Left colon (tissue), 2 donors: Measurements from ENCODE around the gene GPR156. TPM values are rescaled to one million over a fixed set of nuclear protein-coding genes. Genes with fewer than 3 reads are reported as not detected.
"Not testable (repeated sequence)": the region's sequence is repeated elsewhere in the genome, so short reads cannot be mapped to it uniquely, and the experiment has no call there.

ENCODE experiments used
- ATAC-seq: fragments of 200-7000 bp; cut with Tn5 transposase; one replicate; pipeline ENCODE4 v1.9.1; 2020; ENCODE audit warnings: mild to moderate bottlenecking, moderate library complexity
- DNase-seq, 2 donors: peaks; one replicate each; pipeline ENCODE4 v3.0.0-alpha.2; 2020
- intact Hi-C, 2 donors: fragments of 100-400 bp; cut with DNase I in 1 of 2; cut with micrococcal nuclease in 1 of 2; formaldehyde crosslinking; loops; one replicate each; pipeline versions ENCODE4 v1.11.2 to v1.14.0; 2022; cut with DNase I, micrococcal nuclease
- long read RNA-seq: library from polyadenylated mRNA; unstranded; transcript quantifications from one replicate; pipeline ENCODE4 v2.0.0, GENCODE V29; 2021
- total RNA-seq, 2 donors: library from RNA; stranded (reverse); fragmentation: NEBNext Ultra II Directional; extraction: Animal tissue kit (Norgen Biotek cat#: 25700); gene quantifications; one replicate each; pipeline ENCODE4 v1.2.1, GENCODE V29; 2021
- donor health status: DM: no; HTN: no; CAD: no.
- donor health status: DM: yes; HTN: yes; CAD: no.

GPR156 gene
- total RNA-seq, result under 1 TPM in 1 of 2 donors, not detected in 1; 0.22 TPM
- long read RNA-seq, result 0 reads

- intact Hi-C loops, result no loop called here
- DNase-seq, result no peak
These were observed at the start of gene GPR156 for GRCh38 chr3:120284747-120285507. GPR156 (minus strand) TSS chr3:120285222; CDS start chr3:120244098, 41,124 bp downstream.

DNA sequence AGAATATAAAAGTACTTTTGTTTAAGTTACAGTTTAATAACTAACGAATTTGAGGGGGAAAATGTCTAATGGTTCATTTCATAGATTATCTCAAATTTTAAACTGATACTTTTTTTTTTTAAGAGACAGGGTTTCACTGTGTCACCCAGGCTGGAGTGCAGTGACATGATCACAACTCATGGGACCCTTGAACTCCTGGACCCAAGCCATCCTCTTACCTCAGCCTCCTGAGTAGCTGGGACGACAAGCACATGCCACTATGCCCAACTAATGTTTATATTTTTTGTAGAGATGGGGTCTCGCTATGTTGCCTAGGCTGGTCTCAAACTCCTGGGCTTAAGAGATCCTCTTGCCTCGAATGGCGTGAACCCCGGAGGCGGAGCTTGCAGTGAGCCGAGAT is 47.6 kb upstream of the GPR156 start:
- no peak for ATAC-seq
- no peak for DNase-seq
- intact Hi-C loops, result no loop called here

More at GRCh38 chr3:120284747-120285507, at the start of gene GPR156:
- peak; percentile 45 for ATAC-seq

DNA sequence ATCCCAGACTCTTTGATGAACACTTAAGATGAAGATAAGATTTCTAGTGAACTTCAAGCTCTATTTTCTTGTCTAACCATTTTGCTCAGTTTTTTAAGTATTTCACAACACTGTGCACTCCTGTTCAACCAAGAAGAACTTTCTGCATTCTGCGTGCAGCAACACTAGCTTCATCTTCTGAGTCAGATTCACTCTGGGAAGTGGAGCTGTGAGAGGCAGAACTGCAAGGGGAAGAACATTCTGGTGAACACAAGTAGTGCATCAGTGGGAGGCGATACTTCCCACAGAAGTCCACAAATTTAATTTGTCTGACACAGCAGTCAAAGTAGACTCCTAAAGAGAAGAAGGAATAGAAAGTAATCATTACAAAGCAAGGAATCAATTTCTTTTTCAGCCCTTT is 46.1 kb upstream of the GPR156 start:
- no peak for ATAC-seq
- intact Hi-C loops, result no loop called here
- DNase-seq, result no peak

DNA sequence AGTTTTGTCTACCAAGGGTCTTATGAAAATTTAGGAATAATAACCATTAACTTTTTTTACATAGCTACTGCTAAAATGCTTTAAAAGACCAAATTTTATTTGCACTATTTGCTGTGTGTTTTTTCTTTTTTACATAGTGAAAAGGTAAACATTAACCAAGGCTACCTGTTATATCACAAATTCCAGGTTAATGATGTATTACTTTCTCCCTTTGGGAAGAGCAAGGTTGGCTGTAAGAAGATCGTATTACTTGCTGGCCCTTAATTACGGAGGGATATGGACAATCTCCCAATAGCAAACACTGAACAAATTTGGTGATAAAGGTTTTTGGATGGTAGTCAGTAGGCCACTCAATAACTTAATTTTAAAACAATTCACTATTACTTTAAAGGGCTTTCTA is 41.8 kb upstream of the GPR156 start:
- DNase-seq (no peak), ATAC-seq (no peak)
- intact Hi-C loops, result no loop called here

GRCh38 chr3:120324190-120324589 is 39.2 kb upstream of the GPR156 start:
- intact Hi-C loops, result no loop called here
- ATAC-seq, result no peak
- no peak for DNase-seq

- DNase-seq, ATAC-seq: not testable (repeated sequence)
These were observed 38.7 kb upstream of the GPR156 start for GRCh38 chr3:120323761-120324160.

DNA sequence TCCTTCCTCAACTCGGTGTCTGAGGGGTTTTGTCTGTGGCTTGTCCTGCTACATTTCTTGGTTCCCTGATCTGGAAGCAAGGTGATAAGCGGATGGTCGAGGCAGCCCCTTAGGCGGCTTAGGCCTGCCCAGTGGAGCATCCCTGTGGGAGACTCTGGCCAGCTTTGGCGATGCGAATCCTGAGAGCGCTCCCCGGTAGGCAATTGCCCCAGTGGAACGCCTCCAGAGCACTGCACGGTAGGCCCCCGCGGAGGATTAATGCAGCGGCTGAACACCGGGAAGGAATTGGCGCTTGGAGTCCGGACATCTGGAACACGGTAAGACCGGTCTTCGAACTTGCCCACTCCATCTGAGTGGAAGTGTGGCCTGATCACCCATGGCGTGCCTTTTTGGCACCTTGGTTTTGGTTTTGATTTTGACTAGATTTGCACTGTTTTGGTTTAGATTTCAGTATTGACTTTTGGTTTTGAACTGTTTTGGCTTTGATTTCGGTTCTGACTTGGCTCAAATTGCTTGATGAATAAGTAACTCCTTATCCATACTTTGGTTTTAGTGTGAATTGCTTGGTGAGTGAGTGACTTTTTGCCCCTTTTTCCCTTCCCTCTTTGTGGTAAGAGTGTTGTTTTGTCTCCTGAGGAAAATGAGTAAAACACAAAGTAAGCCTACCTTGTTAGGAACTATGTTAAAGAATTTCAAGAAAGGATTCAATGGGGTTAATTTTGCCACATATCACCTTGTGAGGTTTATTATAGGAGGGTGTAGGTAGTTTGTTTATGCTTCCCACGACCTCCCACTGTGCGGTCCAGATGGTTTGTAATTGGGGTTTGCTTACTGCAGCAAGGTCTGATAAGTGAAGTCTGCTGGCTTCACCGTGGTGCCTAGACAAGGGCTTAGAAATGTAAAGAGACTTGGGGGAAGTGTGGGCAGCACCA is 27.1 kb upstream of the GPR156 start:
- ATAC-seq (no peak), DNase-seq (no peak)
- intact Hi-C loops, result no loop called here

More at GRCh38 chr3:120323761-120324160, 38.7 kb upstream of the GPR156 start:
- intact Hi-C loops, result not testable (repeated sequence)

DNA sequence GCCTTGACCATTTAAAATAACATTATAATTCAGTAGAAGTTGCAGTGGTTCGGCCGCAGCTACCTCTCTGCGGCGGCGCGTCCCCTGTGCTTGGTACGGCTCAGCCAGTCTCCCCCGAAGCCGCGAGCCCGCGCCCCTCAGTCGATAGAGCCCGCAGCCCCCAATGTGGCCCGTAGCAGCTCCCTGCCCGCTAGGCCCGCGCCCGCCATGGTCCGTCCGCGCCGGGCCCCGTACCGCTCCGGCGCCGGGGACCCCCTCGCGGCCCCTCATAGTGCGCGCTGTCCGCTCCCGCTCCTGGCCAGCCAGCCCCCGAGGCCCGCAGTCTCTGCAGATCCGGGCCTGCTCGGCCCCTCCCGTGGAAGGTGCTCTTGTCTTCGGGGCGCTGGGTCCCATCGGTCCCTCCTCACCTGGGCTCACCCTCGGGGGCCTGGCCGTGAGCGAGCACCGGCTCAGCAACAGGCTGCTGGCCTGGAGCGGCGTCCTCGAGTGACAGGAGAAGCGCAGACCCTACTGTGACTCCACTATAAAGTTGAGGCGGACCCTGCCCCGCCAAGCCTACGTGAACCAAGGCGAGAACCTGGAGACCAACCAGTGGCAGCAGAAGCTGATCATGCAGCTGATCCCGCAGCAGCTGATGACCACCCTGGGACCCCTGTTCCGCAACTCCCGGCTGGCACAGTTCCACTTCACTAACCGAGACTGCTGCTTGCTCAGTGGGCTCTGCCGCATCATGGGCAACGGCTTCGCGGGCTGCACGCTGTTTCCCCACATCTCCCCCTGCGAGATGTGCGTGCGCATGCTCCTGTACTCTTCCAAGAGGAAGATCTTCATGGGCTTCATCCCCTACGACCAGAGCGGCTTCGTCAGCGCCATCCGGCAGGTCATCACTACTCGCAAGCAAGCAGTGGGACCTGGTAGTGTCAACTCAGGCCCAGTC is 21.8 kb upstream of the GPR156 start:
- ATAC-seq (no peak), DNase-seq (no peak)
- intact Hi-C loops, result no loop called here

DNA sequence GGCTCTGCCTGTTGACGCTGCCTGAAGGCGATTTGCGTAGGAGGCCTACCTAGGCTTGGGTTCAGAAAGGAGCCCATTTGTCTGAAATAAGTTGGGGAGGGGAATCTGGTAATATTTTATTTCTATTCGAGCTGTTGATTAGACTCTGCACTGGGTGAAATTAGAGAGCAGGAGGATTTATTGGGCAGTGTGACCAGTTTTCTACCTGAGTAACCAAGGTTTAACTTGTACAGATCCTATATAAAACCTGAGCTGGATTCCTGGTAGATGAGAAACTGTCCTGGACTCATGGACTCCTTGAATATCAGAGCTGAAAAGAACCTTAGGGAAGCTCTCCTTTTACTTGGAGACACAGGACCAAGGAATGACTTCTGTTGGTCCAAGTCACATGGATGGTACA is 19.6 kb upstream of the GPR156 start:
- no peak for ATAC-seq
- intact Hi-C loops, result no loop called here
- no peak for DNase-seq

DNA sequence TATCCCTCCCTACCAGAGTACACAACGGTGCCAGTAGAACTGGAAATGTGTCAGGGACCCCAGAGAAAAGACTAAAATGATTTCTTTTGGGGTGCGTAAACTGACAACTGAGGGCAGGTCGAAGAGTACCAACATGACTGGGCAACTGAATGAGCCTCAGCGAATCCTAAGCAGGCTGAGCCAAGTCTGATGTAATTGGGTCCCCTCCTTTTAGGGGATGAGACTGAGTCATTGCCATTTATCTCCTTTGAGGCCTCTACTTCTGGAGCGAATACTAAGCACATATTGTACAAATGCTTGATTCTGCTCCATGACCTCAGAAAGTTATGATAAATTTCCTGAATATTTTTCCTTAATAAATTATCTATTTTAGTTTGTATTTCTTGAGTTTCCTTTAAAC is 17.3 kb upstream of the GPR156 start:
- intact Hi-C loops, result no loop called here
- no peak for DNase-seq
- no peak for ATAC-seq

- ATAC-seq (no peak), DNase-seq (no peak)
- intact Hi-C loops, result no loop called here
These were observed 15.9 kb upstream of the GPR156 start for GRCh38 chr3:120300971-120301370.

DNA sequence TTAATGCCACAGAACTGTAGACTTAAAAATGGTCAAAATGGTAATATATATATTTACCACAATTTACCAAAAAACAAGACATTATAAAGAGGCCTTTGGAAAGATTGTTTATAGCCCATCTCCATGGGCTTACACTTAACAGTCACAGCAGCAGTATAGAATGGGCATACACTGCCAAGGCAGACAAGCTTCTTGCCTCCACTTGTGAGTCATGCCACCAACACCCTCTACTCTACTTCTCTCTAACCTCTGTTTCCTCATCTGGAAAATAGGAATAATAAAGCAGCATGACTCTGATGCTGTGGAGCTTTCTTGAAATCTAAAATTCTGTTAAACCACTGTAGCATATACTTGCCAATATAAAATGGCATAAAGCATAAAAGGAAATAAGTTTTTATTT is 14.4 kb upstream of the GPR156 start:
- ATAC-seq (no peak), DNase-seq (no peak)
- intact Hi-C loops, result no loop called here

GRCh38 chr3:120298996-120299395 is 14.0 kb upstream of the GPR156 start:
- intact Hi-C loops, result no loop called here
- DNase-seq (no peak), ATAC-seq (no peak)

DNA sequence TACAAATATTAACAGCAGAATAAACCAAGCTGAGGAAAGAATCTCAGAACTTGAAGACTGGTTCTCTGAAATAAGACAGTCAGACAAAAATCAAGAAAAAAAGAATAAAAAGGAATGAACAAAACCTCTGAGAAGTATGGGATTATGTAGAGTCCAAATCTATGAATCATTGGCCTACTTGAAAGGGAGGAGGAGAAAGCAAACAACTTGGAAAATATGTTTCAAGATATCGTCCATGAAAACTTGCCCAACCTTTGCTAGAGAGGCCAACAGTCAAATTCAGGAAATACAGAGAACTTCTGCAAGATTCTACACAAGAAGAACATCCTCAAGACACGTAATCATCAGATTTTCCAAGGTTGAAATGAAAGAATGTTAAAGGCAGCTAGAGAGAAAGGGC is 6.5 kb upstream of the GPR156 start:
- ATAC-seq, intact Hi-C loops, DNase-seq: not testable (repeated sequence)

DNA sequence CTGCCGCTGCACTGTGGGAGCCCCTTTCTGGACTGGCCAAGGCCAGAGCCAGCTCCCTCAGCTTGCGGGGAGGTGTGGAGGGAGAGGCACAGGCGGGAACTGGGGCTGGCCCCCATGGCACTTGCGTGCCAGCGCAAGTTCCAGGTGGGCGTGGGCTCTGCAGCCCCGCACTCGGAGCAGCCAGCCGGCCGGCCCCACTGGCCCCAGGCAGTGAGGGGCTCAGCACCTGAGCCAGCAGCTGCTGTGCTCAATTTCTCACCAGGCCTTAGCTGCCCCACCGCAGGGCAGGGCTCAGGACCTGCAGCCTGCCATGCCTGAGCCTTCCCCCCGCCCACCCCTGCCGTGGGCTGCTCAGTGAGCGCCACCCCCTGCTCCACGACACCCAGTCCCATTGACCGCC is 4.6 kb upstream of the GPR156 start:
- ATAC-seq, result no peak
- intact Hi-C loops, result no loop called here
- DNase-seq, result no peak

DNA sequence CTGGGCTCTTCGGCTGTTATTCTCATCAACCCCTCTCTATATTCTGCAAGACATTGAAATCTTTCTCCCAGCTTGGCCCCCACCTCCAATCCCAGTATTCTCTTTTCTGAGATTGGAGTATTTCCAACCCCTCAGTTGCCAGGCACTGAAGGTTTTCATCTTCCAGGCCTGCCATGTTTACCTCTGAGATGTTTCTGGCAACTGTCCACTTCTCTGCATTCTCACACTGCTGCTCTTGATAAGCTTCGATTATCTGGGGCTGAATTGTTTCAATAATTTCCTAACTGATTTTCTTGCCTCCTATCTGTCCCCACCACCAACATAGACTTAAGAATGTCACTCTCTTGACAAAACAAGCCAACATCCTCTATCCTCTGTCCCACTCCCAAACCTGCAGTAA is 1.4 kb upstream of the GPR156 start:
- no peak for ATAC-seq
- intact Hi-C loops, result no loop called here
- no peak for DNase-seq

GRCh38 chr3:120285508-120285841 is 453 bp upstream of the GPR156 start:
- no peak for DNase-seq
- no peak for ATAC-seq
- intact Hi-C loops, result no loop called here

- ATAC-seq, result no peak
- intact Hi-C loops, result no loop called here
- DNase-seq, result no peak
These were observed 3.8 kb downstream of the GPR156 start for GRCh38 chr3:120281261-120281660.

- no peak for ATAC-seq
- DNase-seq, result no peak
- intact Hi-C loops, result no loop called here
These were observed 4.5 kb downstream of the GPR156 start for GRCh38 chr3:120280566-120280965.
